ENCODE measurements around the gene GRK5.

The GRK5 gene

GRCh38 chr10:119468542-119469324 is 261.4 kb downstream of the GRK5 start:
- H2AFZ ChIP-seq (ENCODE audit: low read depth, low read length): no peak overlapping the region
- no peak overlapping the region for H3K9ac ChIP-seq (ENCODE audit: low read length)
- no peaks in the 10 kb centered on the region for H3K79me2 ChIP-seq (ENCODE audit: low read length)
- H3K4me1 ChIP-seq (ENCODE audit: low read length): peaks cover 4% of the 10 kb centered on the region; the same call in 1 of the 2 replicates
- H3K9me3 ChIP-seq (ENCODE audit: insufficient read depth, low read length): no peaks in the 10 kb centered on the region
- H3K36me3 ChIP-seq (replicated peaks; ENCODE audit: low read depth, low read length): no peaks in the 10 kb centered on the region
- no peaks in the 10 kb centered on the region for H4K20me1 ChIP-seq (ENCODE audit: insufficient read depth, low read length)
- no peak overlapping the region for H3K4me3 ChIP-seq (ENCODE audit: low read length)
- peaks cover 10% of the 10 kb centered on the region; the same call in 1 of the 2 replicates for H3K27me3 ChIP-seq (ENCODE audit: low read depth, low read length)
- H3K4me2 ChIP-seq (ENCODE audit: low read length): no peak overlapping the region
- H3K27ac ChIP-seq (ENCODE audit: low read length): no peak overlapping the region
- TF ChIP-seq EZH2phosphoT487 (IDR thresholded peaks at IDR 0.05; ENCODE audit: low read depth) (no peak), CTCF (IDR thresholded peaks at IDR 0.05; ENCODE audit: low read depth, low read length) (no peak)

DNA sequence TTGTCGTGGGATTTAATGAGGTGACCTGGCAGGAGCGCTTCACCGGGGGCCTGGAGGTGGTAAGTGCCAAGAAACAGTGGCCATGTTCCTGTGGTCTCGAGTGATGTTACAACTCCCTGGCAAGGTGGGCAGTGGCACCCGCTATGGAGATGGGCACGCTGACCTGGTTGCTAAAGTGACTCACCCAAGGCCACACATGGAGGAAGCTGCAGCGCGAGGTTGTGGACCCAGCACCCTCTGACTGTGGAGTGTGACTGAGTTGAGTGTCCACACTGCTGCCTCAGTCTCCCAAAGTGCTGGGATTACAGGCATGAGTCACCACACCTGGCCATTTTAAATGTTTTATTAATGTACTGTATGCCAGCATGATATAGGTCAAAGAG is 261.9 kb downstream of the GRK5 start:
- no peaks in the 10 kb centered on the region for H4K20me1 ChIP-seq (ENCODE audit: insufficient read depth, low read length)
- no peaks in the 10 kb centered on the region for H3K9me3 ChIP-seq (ENCODE audit: insufficient read depth, low read length)
- H3K4me3 ChIP-seq (ENCODE audit: low read length): no peak overlapping the region
- H3K4me2 ChIP-seq (ENCODE audit: low read length): no peak overlapping the region
- H3K27me3 ChIP-seq (ENCODE audit: low read depth, low read length): peaks cover 10% of the 10 kb centered on the region; the same call in 1 of the 2 replicates
- TF ChIP-seq EZH2phosphoT487 (IDR thresholded peaks at IDR 0.05; ENCODE audit: low read depth) (no peak), CTCF (IDR thresholded peaks at IDR 0.05; ENCODE audit: low read depth, low read length) (no peak)
- no peak overlapping the region for H3K27ac ChIP-seq (ENCODE audit: low read length)
- H3K9ac ChIP-seq (ENCODE audit: low read length): no peak overlapping the region
- no peak overlapping the region for H2AFZ ChIP-seq (ENCODE audit: low read depth, low read length)
- peaks cover 4% of the 10 kb centered on the region; the same call in 1 of the 2 replicates for H3K4me1 ChIP-seq (ENCODE audit: low read length)
- H3K36me3 ChIP-seq (replicated peaks; ENCODE audit: low read depth, low read length): no peaks in the 10 kb centered on the region
- no peaks in the 10 kb centered on the region for H3K79me2 ChIP-seq (ENCODE audit: low read length)

DNA sequence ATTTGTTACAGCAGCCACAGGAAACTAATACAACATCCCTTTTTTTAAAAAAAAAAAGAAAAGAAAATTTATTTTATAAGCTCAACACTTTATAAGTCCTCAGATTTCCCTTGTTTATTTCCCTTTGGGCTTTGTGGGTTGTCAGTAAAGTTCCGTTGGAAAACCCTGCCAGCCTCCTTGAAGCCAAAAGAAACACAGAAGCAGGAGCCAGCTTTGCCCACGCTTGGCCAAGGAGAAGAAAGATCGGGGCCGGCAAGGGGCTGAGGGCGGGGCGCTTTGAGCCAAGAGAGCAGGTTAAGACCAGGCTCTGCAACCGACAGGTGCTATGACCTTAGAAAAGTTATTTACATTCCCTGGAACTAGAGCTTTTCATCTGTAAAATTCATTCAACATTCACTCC is 262.5 kb downstream of the GRK5 start:
- Histone ChIP-seq H3K27me3 (ENCODE audit: low read depth, low read length) (peaks cover 10% of the 10 kb centered on the region; the same call in 1 of the 2 replicates), H3K9me3 (ENCODE audit: insufficient read depth, low read length) (no peaks in the 10 kb centered on the region), H3K9ac (ENCODE audit: low read length) (no peak overlapping the region), H3K4me3 (ENCODE audit: low read length) (no peak overlapping the region), H3K27ac (ENCODE audit: low read length) (no peak overlapping the region), H3K36me3 (replicated peaks; ENCODE audit: low read depth, low read length) (no peaks in the 10 kb centered on the region), H2AFZ (ENCODE audit: low read depth, low read length) (no peak overlapping the region), H3K4me1 (ENCODE audit: low read length) (peaks cover 4% of the 10 kb centered on the region; the same call in 1 of the 2 replicates), H3K79me2 (ENCODE audit: low read length) (no peaks in the 10 kb centered on the region), H4K20me1 (ENCODE audit: insufficient read depth, low read length) (no peaks in the 10 kb centered on the region), H3K4me2 (ENCODE audit: low read length) (no peak overlapping the region)
- TF ChIP-seq EZH2phosphoT487 (IDR thresholded peaks at IDR 0.05; ENCODE audit: low read depth) (no peak), CTCF (IDR thresholded peaks at IDR 0.05; ENCODE audit: low read depth, low read length) (no peak)

GRCh38 chr10:119470920-119471702 is 263.7 kb downstream of the GRK5 start:
- Histone ChIP-seq H3K36me3 (replicated peaks; ENCODE audit: low read depth, low read length) (no peaks in the 10 kb centered on the region), H3K27me3 (ENCODE audit: low read depth, low read length) (0 out of 2 replicates have a peak, but pooled peaks cover 4% of the 10 kb centered on the region), H3K27ac (ENCODE audit: low read length) (no peak overlapping the region), H2AFZ (ENCODE audit: low read depth, low read length) (no peak overlapping the region), H3K9me3 (ENCODE audit: insufficient read depth, low read length) (no peaks in the 10 kb centered on the region), H3K9ac (ENCODE audit: low read length) (no peak overlapping the region), H3K4me2 (ENCODE audit: low read length) (no peak overlapping the region), H4K20me1 (ENCODE audit: insufficient read depth, low read length) (no peaks in the 10 kb centered on the region), H3K4me3 (ENCODE audit: low read length) (no peak overlapping the region), H3K4me1 (ENCODE audit: low read length) (peaks cover 4% of the 10 kb centered on the region; the same call in 1 of the 2 replicates), H3K79me2 (ENCODE audit: low read length) (no peaks in the 10 kb centered on the region)
- TF ChIP-seq CTCF (IDR thresholded peaks at IDR 0.05; ENCODE audit: low read depth, low read length) (no peak), EZH2phosphoT487 (IDR thresholded peaks at IDR 0.05; ENCODE audit: low read depth) (no peak)

Measured in OCI-LY3 (cell line).